ENCODE results near the gene HIBCH. TPM values are rescaled to one million over a fixed set of nuclear protein-coding genes. Genes with fewer than 3 reads are reported as not detected.

The HIBCH gene
- total RNA-seq, 1 experiment from 2014 or later: 24.7 TPM

GRCh38 chr2:190339394-190339793 lies 19.8 kb upstream of the HIBCH start:
- no TSS peak for BruUV-seq (replicated peaks)
- DNase-seq (ENCODE audit: low read depth, low spot score) (no peak), ATAC-seq (no peak)
- Histone ChIP-seq H3K4me3 (replicated peaks in 1 of 2; ENCODE audit: low read depth in 1 of 2, low read length in 2 of 2) (no peak overlapping the region), H3K79me2 (ENCODE audit: insufficient read depth, low read length) (peaks cover 2% of the 10 kb centered on the region; the same call in 1 of the 2 replicates), H3K27ac (ENCODE audit: low read depth, low read length) (no peak overlapping the region), H3K9me3 (ENCODE audit: control insufficient read depth in 1 of 2, insufficient read depth in 1 of 2, low read depth in 1 of 2, low read length in 2 of 2) (0 out of 4 replicates have a peak, but pooled peaks cover 0 to 3% of the 10 kb centered on the region in 2 experiments), H3K9me2 (ENCODE audit: insufficient read depth) (no peaks in the 10 kb centered on the region), H4K20me1 (ENCODE audit: insufficient read depth) (no peaks in the 10 kb centered on the region), H3K4me2 (ENCODE audit: low read length) (no peak overlapping the region), H2AFZ (ENCODE audit: low read depth, low read length, poor library complexity, severe bottlenecking) (no peak overlapping the region), H3K27me3 (ENCODE audit: insufficient read depth, low read length) (no peaks in the 10 kb centered on the region), H3K9ac (ENCODE audit: low read length) (no peak overlapping the region), H3K36me3 (ENCODE audit: control insufficient read depth in 1 of 2, insufficient read depth in 2 of 2, low read length in 2 of 2) (no peaks in the 10 kb centered on the region), H3K4me1 (ENCODE audit: control insufficient read depth in 1 of 2, insufficient read depth in 2 of 2, low read length in 2 of 2) (peaks cover 17 to 40% of the 10 kb centered on the region in 2 experiments)
- ChIA-PET RAD21 (ENCODE audit: low non-redundant PET in 1 of 2, low total read pairs in 2 of 2, uncharacterized antibody in 2 of 2, unreplicated experiment in 2 of 2) (no interaction called here), POLR2A (no interaction called here), CTCF (no interaction called here)
- TF ChIP-seq EZH2phosphoT487 (IDR thresholded peaks at IDR 0.05; ENCODE audit: borderline replicate concordance): no peak
- no peak for TF ChIP-seq ATF3 (IDR thresholded peaks at IDR 0.05)
- TF ChIP-seq RAD21 (IDR thresholded peaks at IDR 0.05; ENCODE audit: low read depth): no peak
- TF ChIP-seq, protein P1, sequence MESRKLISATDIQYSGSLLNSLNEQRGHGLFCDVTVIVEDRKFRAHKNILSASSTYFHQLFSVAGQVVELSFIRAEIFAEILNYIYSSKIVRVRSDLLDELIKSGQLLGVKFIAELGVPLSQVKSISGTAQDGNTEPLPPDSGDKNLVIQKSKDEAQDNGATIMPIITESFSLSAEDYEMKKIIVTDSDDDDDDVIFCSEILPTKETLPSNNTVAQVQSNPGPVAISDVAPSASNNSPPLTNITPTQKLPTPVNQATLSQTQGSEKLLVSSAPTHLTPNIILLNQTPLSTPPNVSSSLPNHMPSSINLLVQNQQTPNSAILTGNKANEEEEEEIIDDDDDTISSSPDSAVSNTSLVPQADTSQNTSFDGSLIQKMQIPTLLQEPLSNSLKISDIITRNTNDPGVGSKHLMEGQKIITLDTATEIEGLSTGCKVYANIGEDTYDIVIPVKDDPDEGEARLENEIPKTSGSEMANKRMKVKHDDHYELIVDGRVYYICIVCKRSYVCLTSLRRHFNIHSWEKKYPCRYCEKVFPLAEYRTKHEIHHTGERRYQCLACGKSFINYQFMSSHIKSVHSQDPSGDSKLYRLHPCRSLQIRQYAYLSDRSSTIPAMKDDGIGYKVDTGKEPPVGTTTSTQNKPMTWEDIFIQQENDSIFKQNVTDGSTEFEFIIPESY (IDR thresholded peaks at IDR 0.05; ENCODE audit: extremely low read depth, insufficient replicate concordance, low read length): no peak
- TF ChIP-seq ELF1 (IDR thresholded peaks at IDR 0.05; ENCODE audit: borderline replicate concordance, low read depth): no peak
- no peak for TF ChIP-seq SIN3A (IDR thresholded peaks at IDR 0.05; ENCODE audit: low read depth)
- TF ChIP-seq POLR2A (IDR thresholded peaks at IDR 0.05; ENCODE audit: borderline replicate concordance, extremely low read depth, insufficient read depth, insufficient read length): no peak
- TF ChIP-seq SRF (IDR thresholded peaks at IDR 0.05; ENCODE audit: low read depth): no peak
- TF ChIP-seq CTCF (IDR thresholded peaks at IDR 0.05 in 2 of 3, conservative IDR thresholded peaks at IDR 0.05 in 1 of 3; ENCODE audit: borderline replicate concordance in 1 of 3, insufficient read depth in 1 of 3, low read depth in 2 of 3, low read length in 2 of 3): no peak
- TF ChIP-seq, protein P2, sequence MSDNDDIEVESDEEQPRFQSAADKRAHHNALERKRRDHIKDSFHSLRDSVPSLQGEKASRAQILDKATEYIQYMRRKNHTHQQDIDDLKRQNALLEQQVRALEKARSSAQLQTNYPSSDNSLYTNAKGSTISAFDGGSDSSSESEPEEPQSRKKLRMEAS (IDR thresholded peaks at IDR 0.05): no peak
- TF ChIP-seq CEBPB (IDR thresholded peaks at IDR 0.05; ENCODE audit: low read depth): no peak
- no peak for TF ChIP-seq ZFX (IDR thresholded peaks at IDR 0.05)
- TF ChIP-seq TCF7L2 (IDR thresholded peaks at IDR 0.05; ENCODE audit: borderline replicate concordance, extremely low read depth, insufficient read depth, insufficient read length): no peak
- TF ChIP-seq JUND (IDR thresholded peaks at IDR 0.05): no peak
- intact Hi-C loops (cut with micrococcal nuclease): no loop called here

All from HCT116 (cell line).